BE2C (cell line): ENCODE measurements around the gene VPS13D.

ENCODE experiments used
- DNase-seq: peaks from one replicate; pipeline ENCODE4 v3.0.0-alpha.2; 2020
- H3K27me3 ChIP-seq: fragments of 250-450 bp; sonication (Bioruptor Pico); 2 replicates; pipeline ENCODE4 v1.5.1; 2020; ENCODE audit warnings: mild to moderate bottlenecking
- H3K36me3 ChIP-seq: fragments of 250-450 bp; sonication (Bioruptor Pico); 2 replicates; pipeline ENCODE4 v1.5.1; 2020; ENCODE audit warnings: mild to moderate bottlenecking
- H3K4me1 ChIP-seq: fragments of 250-450 bp; sonication (Bioruptor Pico); 2 replicates; pipeline ENCODE4 v1.5.1; 2020
- H3K4me3 ChIP-seq: 2 replicates; pipeline ENCODE4 v1.5.1; 2011; ENCODE audit warnings: low read depth, low read length
- H3K9me3 ChIP-seq: fragments of 250-450 bp; sonication (Bioruptor Pico); 2 replicates; pipeline ENCODE4 v1.5.1; 2020
- TF ChIP-seq, protein P1 (sequence below): IDR thresholded peaks from 2 replicates; pipeline ENCODE4 v1.5.1; 2012; ENCODE audit warnings: mild to moderate bottlenecking, low read depth, low read length

VPS13D gene

DNA sequence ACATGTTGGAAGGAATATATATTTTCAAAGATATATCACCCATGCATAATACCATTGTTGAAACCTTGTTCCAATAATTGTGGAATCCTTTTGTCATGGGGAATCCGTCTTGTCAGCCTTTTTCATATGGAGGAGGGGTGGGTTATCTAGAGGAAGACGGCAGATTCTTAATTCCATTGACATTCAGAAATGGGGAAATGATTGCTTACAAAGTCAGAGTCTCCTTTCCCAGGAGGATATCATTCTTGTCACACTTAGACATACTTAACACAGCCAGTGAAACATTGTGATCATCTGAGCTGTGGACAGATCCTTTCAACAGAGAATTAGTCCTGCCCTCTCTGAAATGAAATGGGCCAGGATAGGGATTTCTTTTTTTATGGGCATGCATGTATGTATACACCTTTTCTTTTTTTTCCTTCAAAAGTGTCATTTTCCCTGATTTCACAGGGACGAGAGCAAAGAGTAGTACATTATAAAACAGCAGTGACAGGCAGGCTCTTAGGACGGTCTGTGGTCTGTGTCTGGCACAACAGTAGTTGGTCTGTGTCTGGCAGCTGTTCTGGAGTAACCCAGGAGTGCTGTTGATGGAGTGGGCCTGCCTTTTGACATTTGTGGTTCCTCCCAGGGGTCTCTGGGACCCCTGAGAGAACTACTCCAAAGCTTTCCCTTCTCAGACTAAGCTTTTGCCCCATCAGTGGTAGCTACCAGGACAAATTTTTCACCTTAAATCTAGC, 50.1 kb downstream of the VPS13D start:
- no peak for DNase-seq
- Histone ChIP-seq H3K36me3 (no peaks in the 10 kb centered on the region), H3K27me3 (no peaks in the 10 kb centered on the region), H3K9me3 (no peaks in the 10 kb centered on the region), H3K4me3 (no peak overlapping the region), H3K4me1 (no peaks in the 10 kb centered on the region)
- TF ChIP-seq, protein P1, sequence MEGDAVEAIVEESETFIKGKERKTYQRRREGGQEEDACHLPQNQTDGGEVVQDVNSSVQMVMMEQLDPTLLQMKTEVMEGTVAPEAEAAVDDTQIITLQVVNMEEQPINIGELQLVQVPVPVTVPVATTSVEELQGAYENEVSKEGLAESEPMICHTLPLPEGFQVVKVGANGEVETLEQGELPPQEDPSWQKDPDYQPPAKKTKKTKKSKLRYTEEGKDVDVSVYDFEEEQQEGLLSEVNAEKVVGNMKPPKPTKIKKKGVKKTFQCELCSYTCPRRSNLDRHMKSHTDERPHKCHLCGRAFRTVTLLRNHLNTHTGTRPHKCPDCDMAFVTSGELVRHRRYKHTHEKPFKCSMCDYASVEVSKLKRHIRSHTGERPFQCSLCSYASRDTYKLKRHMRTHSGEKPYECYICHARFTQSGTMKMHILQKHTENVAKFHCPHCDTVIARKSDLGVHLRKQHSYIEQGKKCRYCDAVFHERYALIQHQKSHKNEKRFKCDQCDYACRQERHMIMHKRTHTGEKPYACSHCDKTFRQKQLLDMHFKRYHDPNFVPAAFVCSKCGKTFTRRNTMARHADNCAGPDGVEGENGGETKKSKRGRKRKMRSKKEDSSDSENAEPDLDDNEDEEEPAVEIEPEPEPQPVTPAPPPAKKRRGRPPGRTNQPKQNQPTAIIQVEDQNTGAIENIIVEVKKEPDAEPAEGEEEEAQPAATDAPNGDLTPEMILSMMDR = no peak

DNA sequence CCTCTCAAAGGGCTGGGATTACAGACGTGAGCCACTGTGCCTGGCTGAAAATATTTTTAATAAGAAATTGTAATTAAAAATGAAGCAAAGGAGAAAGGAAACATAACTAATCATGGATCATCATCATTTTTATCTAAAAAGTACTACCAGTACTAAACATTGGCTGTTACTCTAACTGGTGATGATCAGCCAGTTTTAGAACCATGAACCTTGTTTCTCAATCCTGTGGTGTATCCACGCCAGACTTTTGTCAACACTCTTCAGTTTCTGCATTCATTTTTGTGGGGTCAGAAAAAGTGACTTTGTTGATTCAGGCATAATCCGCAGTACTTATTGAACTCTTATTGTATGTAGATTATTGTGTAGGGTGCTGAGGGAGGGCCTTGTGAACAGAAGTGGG, 52.3 kb downstream of the VPS13D start:
- TF ChIP-seq, protein P1 = no peak
- no peaks in the 10 kb centered on the region for H3K36me3 ChIP-seq
- no peaks in the 10 kb centered on the region for H3K9me3 ChIP-seq
- no peak for DNase-seq
- H3K27me3 ChIP-seq = no peaks in the 10 kb centered on the region
- H3K4me3 ChIP-seq = no peak overlapping the region
- no peaks in the 10 kb centered on the region for H3K4me1 ChIP-seq

DNA sequence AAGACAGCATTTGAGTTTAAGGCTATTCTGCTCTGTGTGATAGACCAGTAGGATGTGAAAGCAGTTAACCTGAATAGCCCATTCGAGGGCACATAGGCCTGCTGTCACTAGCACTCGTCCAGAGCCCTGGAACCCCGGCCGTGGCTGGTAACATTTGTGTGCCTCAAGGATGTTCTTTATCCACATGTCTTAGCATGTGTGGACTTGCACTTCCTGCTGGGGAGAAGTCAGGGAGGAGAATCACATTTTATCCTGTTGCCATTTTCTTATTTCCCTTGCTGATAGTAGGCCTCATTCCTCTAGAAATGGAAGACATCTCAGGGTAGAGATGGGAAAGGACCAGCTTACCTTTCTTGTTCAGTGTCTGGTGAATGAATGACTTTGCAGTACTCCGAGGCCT, 54.7 kb downstream of the VPS13D start:
- Histone ChIP-seq H3K4me1 (no peaks in the 10 kb centered on the region), H3K9me3 (no peaks in the 10 kb centered on the region), H3K27me3 (no peaks in the 10 kb centered on the region), H3K36me3 (no peaks in the 10 kb centered on the region), H3K4me3 (no peak overlapping the region)
- TF ChIP-seq, protein P1 = no peak
- DNase-seq = no peak

DNA sequence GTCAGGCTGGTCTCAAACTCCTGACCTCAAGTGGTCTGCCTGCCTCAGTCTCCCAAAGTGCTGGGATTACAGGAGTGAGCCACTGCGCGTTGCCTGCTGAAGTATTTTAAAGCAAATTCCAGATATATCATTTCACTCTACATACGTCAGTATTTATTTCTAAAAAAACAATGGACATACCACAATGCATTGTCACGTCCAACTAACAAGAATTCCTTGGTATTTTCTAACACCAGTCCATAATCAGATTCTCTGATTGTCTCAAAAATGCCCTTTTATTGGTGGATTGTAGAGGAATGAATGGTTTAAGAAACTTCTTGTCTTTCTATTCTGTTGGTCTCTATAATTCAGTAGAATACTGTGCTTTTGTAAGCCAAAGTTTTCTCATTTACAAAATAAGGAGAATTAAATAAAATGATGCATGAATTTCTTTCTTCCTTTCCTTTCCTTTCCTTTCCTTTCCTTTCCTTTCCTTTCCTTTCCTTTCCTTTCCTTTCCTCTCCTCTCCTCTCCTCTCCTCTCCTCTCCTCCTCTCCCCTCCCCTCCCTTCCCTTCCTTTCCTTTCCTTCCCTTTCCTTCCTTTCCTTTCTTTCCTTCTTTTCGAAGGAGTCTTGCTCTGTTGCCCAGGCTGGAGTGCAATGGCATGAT, 55.8 kb downstream of the VPS13D start:
- TF ChIP-seq, protein P1 = no peak
- DNase-seq = no peak
- Histone ChIP-seq H3K4me1 (no peaks in the 10 kb centered on the region), H3K36me3 (no peaks in the 10 kb centered on the region), H3K27me3 (no peaks in the 10 kb centered on the region), H3K4me3 (no peak overlapping the region), H3K9me3 (no peaks in the 10 kb centered on the region)

DNA sequence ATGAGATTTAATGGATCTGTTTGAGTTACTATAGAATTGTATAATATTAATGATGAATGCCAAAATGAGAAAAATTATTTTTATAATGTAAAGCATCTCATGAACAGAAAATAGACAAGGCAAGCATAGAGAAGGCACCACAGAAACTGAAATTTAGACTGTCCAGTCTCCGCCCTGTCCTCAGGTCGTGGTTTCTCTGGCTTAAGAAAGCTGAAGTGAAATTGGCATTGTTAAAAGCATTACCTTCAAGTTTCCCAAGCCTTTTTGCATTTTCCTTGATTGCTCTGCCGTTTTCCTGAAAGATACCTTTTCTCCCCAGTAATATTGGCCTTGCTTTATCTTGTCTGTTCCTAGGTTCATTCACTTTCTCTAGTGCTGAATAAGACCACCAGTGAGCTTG, 58.0 kb downstream of the VPS13D start:
- H3K9me3 ChIP-seq = no peaks in the 10 kb centered on the region
- no peak for DNase-seq
- H3K4me3 ChIP-seq = no peak overlapping the region
- no peaks in the 10 kb centered on the region for H3K4me1 ChIP-seq
- H3K36me3 ChIP-seq = no peaks in the 10 kb centered on the region
- TF ChIP-seq, protein P1 = no peak
- no peaks in the 10 kb centered on the region for H3K27me3 ChIP-seq

DNA sequence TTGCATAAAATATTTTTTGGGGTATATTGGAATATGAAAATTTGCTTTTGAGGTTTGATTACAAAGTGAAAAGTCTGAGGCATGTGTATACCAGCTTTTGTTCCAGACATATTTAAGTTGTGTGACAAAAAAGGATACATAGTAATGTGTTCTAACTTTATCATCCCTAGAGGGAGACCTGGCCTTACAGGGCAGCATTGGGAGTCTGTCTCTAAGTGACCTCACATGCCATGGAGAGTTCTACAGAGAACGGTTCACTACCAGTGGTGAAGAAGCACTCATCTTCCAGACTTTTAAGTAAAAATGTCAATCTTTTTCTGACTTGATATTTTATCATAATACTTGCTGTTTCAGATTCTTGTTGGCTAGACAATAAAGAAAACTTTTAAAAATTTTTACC, 61.0 kb downstream of the VPS13D start:
- no peak overlapping the region for H3K4me3 ChIP-seq
- no peaks in the 10 kb centered on the region for H3K27me3 ChIP-seq
- TF ChIP-seq, protein P1 = no peak
- H3K9me3 ChIP-seq = no peaks in the 10 kb centered on the region
- DNase-seq = no peak
- no peaks in the 10 kb centered on the region for H3K36me3 ChIP-seq
- no peaks in the 10 kb centered on the region for H3K4me1 ChIP-seq
